HepG2 (cell line): Measurements from ENCODE around the gene DDX10. TPM values are rescaled to one million over a fixed set of nuclear protein-coding genes. Genes with fewer than 3 reads are reported as not detected.
A peak's percentile ranks its signal among the peaks of the same experiment; 100 is the strongest.

Experiments
- ATAC-seq: fragments of 200-7000 bp; cut with Tn5 transposase; 3 replicates; pipeline ENCODE4 v1.9.1; 2020; ENCODE audit warnings: mild to moderate bottlenecking, moderate library complexity
- BruUV-seq: library from RNA; stranded (reverse); fragments of 400-500 nt; replicated peaks from 2 replicates; lab custom pipeline; 2021; lab: Mats Ljungman, UMichigan
- CTCF ChIA-PET: fragments of 300-600 bp; formaldehyde crosslinking; extraction: SDS; loops from one replicate; lab custom pipeline; 2021; ENCODE audit warnings: low total read pairs, inconsistent platforms, low intra/inter-chr PET ratio; lab: Yijun Ruan, JAX
- POLR2A ChIA-PET: fragments of 350-600 bp; sonication (Branson Sonifier 250); formaldehyde crosslinking; loops from one replicate; lab custom pipeline; 2020; ENCODE audit warnings: antibody characterized with exemption, inconsistent platforms; lab: Yijun Ruan, JAX
- DNase-seq: peaks from one replicate; pipeline ENCODE4 v3.0.0-alpha.2; 2015; ENCODE audit warnings: low spot score
- FAIRE-seq: peaks from 3 replicates; lab custom pipeline; 2011; peaks lifted over from hg19 to GRCh38; lab: Jason Lieb, UNC
- H2AFZ ChIP-seq: one replicate; pipeline ENCODE4 v1.6.1; 2011; ENCODE audit warnings: low read length, inconsistent platforms
- H3K27ac ChIP-seq: fragments of 300-600 bp; 3 replicates; pipeline ENCODE4 v1.8.0; 2011; ENCODE audit warnings: mixed run types, mild to moderate bottlenecking, mixed read lengths, low read length, inconsistent platforms; ENCODE audit not compliant: insufficient read depth; ENCODE audit errors: extremely low read length
- H3K27me3 ChIP-seq, 2 experiments: fragments of 200-600 bp in 1 of 2; 2 replicates in 1 of 2; 3 replicates in 1 of 2; pipeline versions ENCODE4 v1.6.0 to v1.8.0; 2011; ENCODE audit warnings: low read length in 2 of 2, mild to moderate bottlenecking in 2 of 2, moderate library complexity in 2 of 2, inconsistent platforms in 1 of 2; ENCODE audit not compliant: insufficient read depth in 2 of 2, control insufficient read depth in 1 of 2
- H3K36me3 ChIP-seq, 2 experiments: fragments of 200-600 bp in 1 of 2; replicated peaks in 1 of 2; 2 replicates in 1 of 2; 3 replicates in 1 of 2; pipeline versions ENCODE4 v1.5.1 to v1.8.0; 2011; ENCODE audit warnings: low read length in 2 of 2, inconsistent platforms in 1 of 2; ENCODE audit not compliant: insufficient read depth in 2 of 2, control insufficient read depth in 1 of 2
- H3K4me1 ChIP-seq: 2 replicates; pipeline ENCODE4 v1.5.1; 2012; ENCODE audit warnings: low read length, inconsistent platforms; ENCODE audit not compliant: insufficient read depth
- H3K4me2 ChIP-seq: 2 replicates; pipeline ENCODE4 v1.6.0; 2011; ENCODE audit warnings: low read depth, low read length, inconsistent platforms
- H3K4me3 ChIP-seq, 3 experiments: fragments of 200-600 bp in 1 of 3; sonication (generic), shearing (Covaris generic) in 1 of 3; replicated peaks in 1 of 3; 2 replicates each; pipeline ENCODE4 v1.5.1; 2011 to 2016; ENCODE audit warnings: low read length in 3 of 3, inconsistent platforms in 2 of 3, low read depth in 2 of 3, mild to moderate bottlenecking in 2 of 3, control low read depth in 1 of 3, mixed read lengths in 1 of 3; ENCODE audit not compliant: insufficient read depth in 1 of 3
- H3K79me2 ChIP-seq: one replicate; pipeline ENCODE4 v1.6.1; 2011; ENCODE audit warnings: low read length, inconsistent platforms; ENCODE audit not compliant: insufficient read depth
- H3K9ac ChIP-seq: 2 replicates; pipeline ENCODE4 v1.6.0; 2011; ENCODE audit warnings: mild to moderate bottlenecking, low read depth, low read length, inconsistent platforms; ENCODE audit not compliant: insufficient read depth
- H3K9me3 ChIP-seq: 2 replicates; pipeline ENCODE4 v1.5.1; 2012; ENCODE audit warnings: mild to moderate bottlenecking, low read length
- H4K20me1 ChIP-seq: 2 replicates; pipeline ENCODE4 v1.6.0; 2011; ENCODE audit warnings: inconsistent platforms, mild to moderate bottlenecking, low read length, moderate library complexity; ENCODE audit not compliant: insufficient read depth
- BRD4 ChIP-seq: sonication (generic); formaldehyde crosslinking; IDR thresholded peaks from 2 replicates; pipeline ENCODE4 v1.4.0; 2020; ENCODE audit warnings: missing genetic modification reagents
- CEBPB ChIP-seq: IDR thresholded peaks from 2 replicates; pipeline ENCODE4 v1.6.1; 2011; ENCODE audit warnings: low read depth, low read length, improper control_type of control experiment, borderline replicate concordance
- FOXJ3 ChIP-seq: sonication (generic); formaldehyde crosslinking; IDR thresholded peaks from 2 replicates; pipeline ENCODE4 v1.4.0; 2020; ENCODE audit warnings: missing genetic modification reagents, mild to moderate bottlenecking, borderline replicate concordance
- SOX6 ChIP-seq, 2 experiments: fragments of 450-650 bp in 1 of 2; sonication (generic) in 1 of 2; formaldehyde crosslinking in 1 of 2; IDR thresholded peaks; 2 replicates each; pipeline versions ENCODE4 v1.4.0 to v1.6.1; 2017 to 2020; ENCODE audit warnings: antibody characterized with exemption in 1 of 2, mild to moderate bottlenecking in 1 of 2, missing genetic modification reagents in 1 of 2
- YEATS2 ChIP-seq: sonication (generic); formaldehyde crosslinking; IDR thresholded peaks from 2 replicates; pipeline ENCODE4 v1.4.0; 2020; ENCODE audit warnings: missing genetic modification reagents, borderline replicate concordance
- ZFP36L1 ChIP-seq: sonication (generic); formaldehyde crosslinking; IDR thresholded peaks from 2 replicates; pipeline ENCODE4 v1.8.0; 2022; ENCODE audit warnings: mild to moderate bottlenecking, missing genetic modification reagents, moderate library complexity
- ZSCAN22 ChIP-seq: sonication (generic); formaldehyde crosslinking; IDR thresholded peaks from 2 replicates; pipeline ENCODE4 v1.4.0; 2020; ENCODE audit warnings: mild to moderate bottlenecking, missing genetic modification reagents
- WGBS: methylation state at CpG from one replicate; pipeline ENCODE4 v1.1.6; 2017; ENCODE audit warnings: low lambda C conversion rate; 5-methylcytosine and 5-hydroxymethylcytosine counted together
- in situ Hi-C: cut with HindIII; loops from 2 replicates; pipeline ENCODE4 v1.10.0; 2017; ENCODE audit warnings: low pct_unique_long_range_greater_than_20kb; ENCODE audit not compliant: extremely low pct_ligation_motif_present
- intact Hi-C: fragments of 100-400 bp; cut with micrococcal nuclease; formaldehyde crosslinking; loops from one replicate; pipeline ENCODE4 v1.10.0; 2022; ENCODE audit not compliant: unreplicated experiment
- polyA plus RNA-seq, 8 experiments: library from polyadenylated mRNA; depleted of rRNA in 3 of 8; stranded (reverse) in 7 of 8; unstranded in 1 of 8; fragments of >200 nt; fragmentation: Illumina TruSeq in 4 of 8; extraction: Trizol in 4 of 8; gene quantifications; 2 replicates each; pipeline versions ENCODE4 v1.2.1 to v1.2.3, GENCODE V29; 2011 to 2016; ENCODE audit warnings: low read depth in 4 of 8, missing spikeins in 1 of 8, mixed read lengths in 1 of 8; ENCODE audit not compliant: insufficient read depth in 1 of 8
- total RNA-seq, 5 experiments: library from RNA; depleted of rRNA; stranded (reverse); fragments of >200 nt; fragmentation: Illumina TruSeq; extraction: Trizol; gene quantifications; 2 replicates each; pipeline ENCODE4 v1.2.3, GENCODE V29; 2016; ENCODE audit warnings: low read depth in 1 of 5
- TF ChIP-seq, protein P1 (sequence below): IDR thresholded peaks from 2 replicates; pipeline ENCODE4 v1.6.1; 2012; ENCODE audit warnings: low read depth, low read length, improper control_type of control experiment
- TF ChIP-seq, protein P2 (sequence below): sonication (generic); formaldehyde crosslinking; conservative IDR thresholded peaks from 2 replicates; pipeline ENCODE4 v1.8.1; 2023; ENCODE audit warnings: missing genetic modification reagents
- TF ChIP-seq, protein P3 (sequence below): IDR thresholded peaks from 2 replicates; pipeline ENCODE4 v1.6.1; 2016; ENCODE audit warnings: low read depth, borderline replicate concordance
- TF ChIP-seq, protein P4 (sequence below): sonication (generic); formaldehyde crosslinking; IDR thresholded peaks from 2 replicates; pipeline ENCODE4 v1.5.0; 2020; ENCODE audit warnings: mild to moderate bottlenecking, missing genetic modification reagents

The DDX10 gene
- total and polyA plus RNA-seq, 2 of the 13 experiments (the other 11 are each of a cell fraction or from before 2014, with no cell fraction given), result 17.0 to 32.0 TPM

DNA sequence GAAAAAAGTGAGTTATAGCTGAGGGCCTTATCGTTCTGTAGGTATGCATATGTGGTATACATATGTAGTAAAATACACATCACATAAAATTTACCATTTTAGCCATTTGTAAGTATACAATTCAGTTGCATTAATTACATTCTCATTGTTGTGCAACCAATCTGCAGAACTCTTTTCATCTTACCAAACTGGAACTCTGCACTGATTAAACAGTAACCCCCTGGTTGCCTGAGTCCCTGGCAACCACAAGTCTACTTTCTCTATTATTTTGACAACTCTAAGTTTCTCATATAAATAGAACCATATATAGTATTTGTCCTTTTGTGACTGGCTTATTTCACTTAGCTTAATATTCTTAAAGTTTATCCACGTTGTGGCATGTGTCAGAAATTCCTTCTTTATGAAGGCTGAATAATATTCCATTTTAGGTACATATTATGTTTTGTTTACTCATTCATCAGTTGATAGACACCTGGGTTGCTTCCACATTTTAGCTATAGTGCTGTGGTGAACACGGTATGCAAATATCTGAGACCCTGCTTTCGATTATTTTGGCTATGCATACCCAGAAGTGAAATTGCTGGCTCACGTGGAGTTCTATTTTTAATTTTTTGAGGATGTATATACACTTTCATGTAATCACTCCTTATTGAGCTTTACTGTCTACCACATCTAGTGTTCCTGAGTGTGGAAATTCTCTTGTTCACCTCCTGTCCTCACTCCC is 1.6 kb upstream of the DDX10 start:
- ChIA-PET CTCF (no interaction called here), POLR2A (interaction anchor here (2.1 kb wide), 1 partner anchor 654 kb away, joined by 10 read pairs; the partner anchor contains the start of gene CUL5)
- peaks cover 32% of the 10 kb centered on the region for H3K79me2 ChIP-seq
- H3K9me3 ChIP-seq, result no peaks in the 10 kb centered on the region
- ATAC-seq (no peak), DNase-seq (no peak), FAIRE-seq (no peak)
- H3K27me3 ChIP-seq, result no peaks in the 10 kb centered on the region
- intact Hi-C loops, result no loop called here
- in situ Hi-C loops, result no loop called here
- peak overlapping the region; percentile 23 for H3K27ac ChIP-seq
- H3K4me3 ChIP-seq, result no peak overlapping the region
- no peak overlapping the region for H3K9ac ChIP-seq
- H3K36me3 ChIP-seq, result no peaks in the 10 kb centered on the region; a peak in 2 of 5 replicates
- peak overlapping the region; percentile 85 for H3K4me2 ChIP-seq
- 44% methylated on average over 5 of the region's 5 CpGs for WGBS
- peaks cover 49% of the 10 kb centered on the region for H3K4me1 ChIP-seq
- no TSS peak for BruUV-seq
- H4K20me1 ChIP-seq, result no peaks in the 10 kb centered on the region
- H2AFZ ChIP-seq, result peak overlapping the region; percentile 7
- no peak for TF ChIP-seq BRD4
- TF ChIP-seq FOXJ3, result peak; percentile 31; the same call in 1 of the 2 replicates
- TF ChIP-seq, protein P1, sequence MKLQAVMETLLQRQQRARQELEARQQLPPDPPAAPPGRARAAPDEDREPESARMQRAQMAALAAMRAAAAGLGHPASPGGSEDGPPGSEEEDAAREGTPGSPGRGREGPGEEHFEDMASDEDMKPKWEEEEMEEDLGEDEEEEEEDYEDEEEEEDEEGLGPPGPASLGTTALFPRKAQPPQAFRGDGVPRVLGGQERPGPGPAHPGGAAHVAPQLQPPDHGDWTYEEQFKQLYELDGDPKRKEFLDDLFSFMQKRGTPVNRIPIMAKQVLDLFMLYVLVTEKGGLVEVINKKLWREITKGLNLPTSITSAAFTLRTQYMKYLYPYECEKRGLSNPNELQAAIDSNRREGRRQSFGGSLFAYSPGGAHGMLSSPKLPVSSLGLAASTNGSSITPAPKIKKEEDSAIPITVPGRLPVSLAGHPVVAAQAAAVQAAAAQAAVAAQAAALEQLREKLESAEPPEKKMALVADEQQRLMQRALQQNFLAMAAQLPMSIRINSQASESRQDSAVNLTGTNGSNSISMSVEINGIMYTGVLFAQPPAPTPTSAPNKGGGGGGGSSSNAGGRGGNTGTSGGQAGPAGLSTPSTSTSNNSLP, result peak; percentile 6; the same call in 1 of the 2 replicates
- TF ChIP-seq CEBPB, result peak; percentile 76

DNA sequence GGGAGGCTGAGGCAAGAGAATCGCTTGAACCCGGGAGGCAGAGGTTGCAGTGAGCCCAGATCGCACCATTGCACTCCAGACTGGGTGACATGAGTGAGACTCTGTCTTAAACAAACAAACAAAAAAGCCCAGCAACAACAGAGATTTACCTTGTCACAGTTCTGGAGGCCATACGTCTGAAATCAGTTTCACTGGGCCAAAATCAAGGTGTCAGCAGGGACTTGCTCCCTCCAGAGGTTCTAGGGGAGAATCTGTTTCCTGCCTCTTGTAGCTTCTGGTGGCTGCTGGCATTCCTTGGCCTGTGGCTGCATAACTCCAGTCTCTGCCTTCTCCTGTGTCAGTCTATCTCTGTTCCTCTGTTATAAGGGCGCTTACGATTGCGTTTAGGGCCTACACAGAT is 1.5 kb downstream of the DDX10 start:
- Histone ChIP-seq H4K20me1 (no peaks in the 10 kb centered on the region), H3K27ac (no peak overlapping the region), H3K36me3 (peaks cover 2 to 5% of the 10 kb centered on the region in 2 experiments; a peak in 2 of 5 replicates), H3K4me2 (peak overlapping the region; percentile 88), H3K27me3 (no peaks in the 10 kb centered on the region), H3K4me3 (peak overlapping the region in 2 of 3 experiments; percentile 6 to 81; a peak in 2 of 6 replicates), H2AFZ (no peak overlapping the region), H3K79me2 (peaks cover 60% of the 10 kb centered on the region), H3K9ac (no peak overlapping the region), H3K4me1 (peaks cover 68% of the 10 kb centered on the region), H3K9me3 (no peaks in the 10 kb centered on the region)
- ChIA-PET POLR2A (no interaction called here), CTCF (no interaction called here)
- ATAC-seq, result peak; percentile 33
- no TSS peak for BruUV-seq
- peak; percentile 30 for DNase-seq
- no peak for FAIRE-seq
- 90% methylated on average over 7 of the region's 7 CpGs for WGBS
- in situ Hi-C loops (no loop called here), intact Hi-C loops (no loop called here)
- TF ChIP-seq SOX6 (IDR thresholded peaks at IDR 0.05), result no peak
- no peak for TF ChIP-seq SOX6 (CRISPR knock-in tag; IDR thresholded peaks at IDR 0.05)
- no peak for TF ChIP-seq YEATS2
- TF ChIP-seq, protein P2, sequence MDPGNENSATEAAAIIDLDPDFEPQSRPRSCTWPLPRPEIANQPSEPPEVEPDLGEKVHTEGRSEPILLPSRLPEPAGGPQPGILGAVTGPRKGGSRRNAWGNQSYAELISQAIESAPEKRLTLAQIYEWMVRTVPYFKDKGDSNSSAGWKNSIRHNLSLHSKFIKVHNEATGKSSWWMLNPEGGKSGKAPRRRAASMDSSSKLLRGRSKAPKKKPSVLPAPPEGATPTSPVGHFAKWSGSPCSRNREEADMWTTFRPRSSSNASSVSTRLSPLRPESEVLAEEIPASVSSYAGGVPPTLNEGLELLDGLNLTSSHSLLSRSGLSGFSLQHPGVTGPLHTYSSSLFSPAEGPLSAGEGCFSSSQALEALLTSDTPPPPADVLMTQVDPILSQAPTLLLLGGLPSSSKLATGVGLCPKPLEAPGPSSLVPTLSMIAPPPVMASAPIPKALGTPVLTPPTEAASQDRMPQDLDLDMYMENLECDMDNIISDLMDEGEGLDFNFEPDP, result no peak
- no peak for TF ChIP-seq ZSCAN22
- TF ChIP-seq, protein P3, sequence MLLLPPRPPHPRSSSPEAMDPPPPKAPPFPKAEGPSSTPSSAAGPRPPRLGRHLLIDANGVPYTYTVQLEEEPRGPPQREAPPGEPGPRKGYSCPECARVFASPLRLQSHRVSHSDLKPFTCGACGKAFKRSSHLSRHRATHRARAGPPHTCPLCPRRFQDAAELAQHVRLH (CRISPR knock-in tag), result no peak
- TF ChIP-seq ZFP36L1 (CRISPR knock-in tag), result no peak
- TF ChIP-seq, protein P4, sequence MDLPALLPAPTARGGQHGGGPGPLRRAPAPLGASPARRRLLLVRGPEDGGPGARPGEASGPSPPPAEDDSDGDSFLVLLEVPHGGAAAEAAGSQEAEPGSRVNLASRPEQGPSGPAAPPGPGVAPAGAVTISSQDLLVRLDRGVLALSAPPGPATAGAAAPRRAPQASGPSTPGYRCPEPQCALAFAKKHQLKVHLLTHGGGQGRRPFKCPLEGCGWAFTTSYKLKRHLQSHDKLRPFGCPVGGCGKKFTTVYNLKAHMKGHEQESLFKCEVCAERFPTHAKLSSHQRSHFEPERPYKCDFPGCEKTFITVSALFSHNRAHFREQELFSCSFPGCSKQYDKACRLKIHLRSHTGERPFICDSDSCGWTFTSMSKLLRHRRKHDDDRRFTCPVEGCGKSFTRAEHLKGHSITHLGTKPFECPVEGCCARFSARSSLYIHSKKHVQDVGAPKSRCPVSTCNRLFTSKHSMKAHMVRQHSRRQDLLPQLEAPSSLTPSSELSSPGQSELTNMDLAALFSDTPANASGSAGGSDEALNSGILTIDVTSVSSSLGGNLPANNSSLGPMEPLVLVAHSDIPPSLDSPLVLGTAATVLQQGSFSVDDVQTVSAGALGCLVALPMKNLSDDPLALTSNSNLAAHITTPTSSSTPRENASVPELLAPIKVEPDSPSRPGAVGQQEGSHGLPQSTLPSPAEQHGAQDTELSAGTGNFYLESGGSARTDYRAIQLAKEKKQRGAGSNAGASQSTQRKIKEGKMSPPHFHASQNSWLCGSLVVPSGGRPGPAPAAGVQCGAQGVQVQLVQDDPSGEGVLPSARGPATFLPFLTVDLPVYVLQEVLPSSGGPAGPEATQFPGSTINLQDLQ (CRISPR knock-in tag), result no peak
